NOMO-1 treated with dmso at 0.1 percent for 144 hours (cell line): ENCODE results near the gene CDH13.

Source experiments
- DNase-seq: peaks from one replicate; lab custom pipeline; 2025; ENCODE audit not compliant: unreplicated experiment; lab: John Stamatoyannopoulos, UW

CDH13 gene

GRCh38 chr16:82626791-82627261, at the start of gene CDH13:
Gene CDH13 (plus strand): TSS chr16:82626969.
- no peak for DNase-seq

GRCh38 chr16:82580298-82580890, 46.4 kb upstream of the CDH13 start:
- no peak for DNase-seq

GRCh38 chr16:82582975-82583374, 43.8 kb upstream of the CDH13 start:
- DNase-seq, result no peak

- DNase-seq, result no peak
Measured at GRCh38 chr16:82583422-82583821, 43.3 kb upstream of the CDH13 start.

- no peak for DNase-seq
Measured at GRCh38 chr16:82584553-82585152, 42.1 kb upstream of the CDH13 start.

GRCh38 chr16:82585675-82586074, 41.1 kb upstream of the CDH13 start:
- no peak for DNase-seq

GRCh38 chr16:82586130-82586529, 40.6 kb upstream of the CDH13 start:
- no peak for DNase-seq

GRCh38 chr16:82587289-82587688, 39.5 kb upstream of the CDH13 start:
- DNase-seq, result no peak

GRCh38 chr16:82589407-82589806, 37.4 kb upstream of the CDH13 start:
- no peak for DNase-seq

GRCh38 chr16:82594114-82594513, 32.7 kb upstream of the CDH13 start:
- no peak for DNase-seq

- no peak for DNase-seq
Measured at GRCh38 chr16:82598771-82599170, 28.0 kb upstream of the CDH13 start.

- no peak for DNase-seq
Measured at GRCh38 chr16:82601989-82602640, 24.7 kb upstream of the CDH13 start.

- no peak for DNase-seq
Measured at GRCh38 chr16:82603784-82604411, 22.9 kb upstream of the CDH13 start.

GRCh38 chr16:82605076-82605475, 21.7 kb upstream of the CDH13 start:
- DNase-seq, result no peak

- no peak for DNase-seq
Measured at GRCh38 chr16:82605863-82606620, 20.7 kb upstream of the CDH13 start.

GRCh38 chr16:82609140-82609539, 17.6 kb upstream of the CDH13 start:
- DNase-seq, result no peak

- no peak for DNase-seq
Measured at GRCh38 chr16:82612263-82612662, 14.5 kb upstream of the CDH13 start.

GRCh38 chr16:82616356-82616755, 10.4 kb upstream of the CDH13 start:
- DNase-seq, result no peak

- DNase-seq, result no peak
Measured at GRCh38 chr16:82621781-82622180, 5.0 kb upstream of the CDH13 start.

GRCh38 chr16:82623241-82623640, 3.5 kb upstream of the CDH13 start:
- DNase-seq, result no peak
